NCI-H748 treated with DMSO at 0.1 percent for 48 hours (cell line): ENCODE results near the gene NHEJ1.

Experiments used
- DNase-seq: peaks from one replicate; lab custom pipeline; 2025; lab: John Stamatoyannopoulos, UW

The NHEJ1 gene

DNA sequence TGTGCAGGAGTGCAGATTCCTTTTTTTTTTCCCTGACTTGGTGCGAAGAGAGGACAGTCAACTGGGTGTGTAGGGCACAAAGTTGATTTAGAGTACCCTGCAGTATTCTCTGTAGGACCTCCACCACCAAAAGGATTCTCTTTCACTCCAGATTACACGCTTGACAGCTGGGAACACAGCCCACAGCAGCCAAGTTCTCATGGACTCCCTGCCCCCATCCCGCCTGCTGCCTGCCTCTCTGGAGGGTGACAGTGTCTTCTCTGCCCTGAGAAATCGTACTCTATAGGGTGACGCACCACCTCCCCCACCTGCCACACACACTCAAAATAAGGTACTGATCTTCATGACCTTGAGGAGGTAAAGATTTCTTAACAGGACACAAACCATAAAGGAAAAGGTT is 73.3 kb downstream of the NHEJ1 start:
- DNase-seq: no peak

DNA sequence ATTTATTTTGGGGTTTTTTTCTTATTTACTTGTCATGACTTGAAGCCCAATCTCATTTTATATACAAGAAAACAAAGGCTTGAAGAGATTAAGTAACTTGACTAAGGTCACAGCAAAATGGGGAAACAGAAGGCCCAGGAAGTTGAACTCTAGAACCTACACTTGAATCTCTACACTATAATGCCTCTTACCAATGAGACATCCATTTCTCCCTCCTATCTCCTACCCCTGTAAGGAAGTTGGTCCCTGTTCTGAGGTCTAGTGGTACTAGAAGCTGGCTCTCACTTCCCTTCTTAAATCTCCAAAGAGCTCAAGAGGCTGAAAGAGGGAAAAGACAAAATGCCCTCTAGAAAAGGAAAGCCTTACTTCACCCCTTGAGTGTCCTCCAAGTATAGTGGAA is 74.4 kb downstream of the NHEJ1 start:
- DNase-seq: no peak

- no peak for DNase-seq
Measured at GRCh38 chr2:219084791-219085190, 75.8 kb downstream of the NHEJ1 start.

GRCh38 chr2:219082332-219082958 is 78.2 kb downstream of the NHEJ1 start:
- DNase-seq: no peak

DNA sequence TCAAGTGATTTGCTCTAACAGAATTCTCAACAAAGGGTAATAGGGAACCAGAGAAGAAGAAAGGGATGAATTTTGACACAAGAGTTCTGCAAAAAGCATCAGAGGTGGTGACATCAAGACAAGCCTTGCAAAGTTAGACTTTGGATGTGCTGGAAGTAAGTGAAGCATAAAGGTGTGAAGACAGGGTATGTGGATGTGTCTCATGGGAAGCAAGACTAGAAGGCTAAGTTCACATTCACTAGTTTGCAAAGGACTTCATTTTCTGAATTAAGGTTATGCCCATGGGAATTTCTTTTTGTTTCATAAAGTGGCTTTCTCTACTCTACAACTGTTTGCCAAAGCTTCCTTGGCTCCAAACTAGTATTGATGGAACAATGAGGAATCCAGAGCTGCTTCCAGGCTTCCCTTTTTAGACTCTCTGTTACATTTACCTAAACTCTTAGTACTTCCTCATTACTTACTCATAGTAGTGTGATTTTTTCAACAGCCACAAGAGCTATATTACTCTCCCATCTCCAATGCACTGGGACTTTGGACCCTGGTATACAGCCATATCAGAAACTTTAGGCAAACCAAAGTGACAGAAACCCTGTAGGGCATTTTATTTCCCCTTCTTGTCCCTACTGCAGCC is 78.8 kb downstream of the NHEJ1 start:
- no peak for DNase-seq

DNA sequence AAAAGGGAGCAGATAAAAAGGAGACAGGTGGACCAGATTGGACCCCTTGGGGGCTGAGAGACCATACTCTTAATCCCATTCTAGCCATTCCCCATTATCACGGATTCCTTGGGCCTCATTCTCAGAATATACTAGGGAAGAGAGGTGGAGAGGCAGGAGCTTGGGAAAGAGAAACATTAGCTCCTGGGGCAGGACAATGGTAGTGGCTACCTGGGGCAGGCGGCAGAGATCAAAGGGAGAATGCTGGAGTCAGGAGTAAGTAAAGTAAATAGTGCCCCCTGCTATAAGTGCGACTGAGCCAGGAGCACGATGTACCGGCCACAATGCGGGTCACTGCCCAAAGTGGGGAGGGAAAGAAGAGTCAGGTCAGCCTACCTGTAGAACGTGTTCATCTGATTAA is 79.5 kb downstream of the NHEJ1 start:
- no peak for DNase-seq

GRCh38 chr2:219079417-219079816 is 81.2 kb downstream of the NHEJ1 start:
- DNase-seq: no peak

DNA sequence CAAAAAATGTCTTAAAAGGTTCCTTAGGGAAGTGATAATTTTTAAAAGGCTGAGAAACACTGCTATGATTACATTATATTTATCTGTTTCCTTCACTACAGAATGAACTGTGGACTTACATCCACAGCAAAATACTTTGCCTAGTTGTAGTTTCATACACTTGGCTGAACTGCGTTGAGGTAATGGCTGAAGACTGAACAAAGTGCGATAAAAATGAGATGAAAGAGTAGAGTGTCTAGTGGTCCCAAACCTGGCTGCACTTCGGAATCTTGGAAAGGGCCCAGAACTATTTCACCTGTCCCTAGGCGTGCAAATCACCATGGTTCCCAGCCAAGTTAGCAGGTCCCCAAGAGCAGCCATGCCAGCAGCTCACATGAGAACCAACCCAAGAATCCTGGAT is 81.7 kb downstream of the NHEJ1 start:
- DNase-seq: no peak

- no peak for DNase-seq
Measured at GRCh38 chr2:219078126-219078525, 82.5 kb downstream of the NHEJ1 start.

GRCh38 chr2:219076253-219076652 is 84.4 kb downstream of the NHEJ1 start:
- DNase-seq: no peak

DNA sequence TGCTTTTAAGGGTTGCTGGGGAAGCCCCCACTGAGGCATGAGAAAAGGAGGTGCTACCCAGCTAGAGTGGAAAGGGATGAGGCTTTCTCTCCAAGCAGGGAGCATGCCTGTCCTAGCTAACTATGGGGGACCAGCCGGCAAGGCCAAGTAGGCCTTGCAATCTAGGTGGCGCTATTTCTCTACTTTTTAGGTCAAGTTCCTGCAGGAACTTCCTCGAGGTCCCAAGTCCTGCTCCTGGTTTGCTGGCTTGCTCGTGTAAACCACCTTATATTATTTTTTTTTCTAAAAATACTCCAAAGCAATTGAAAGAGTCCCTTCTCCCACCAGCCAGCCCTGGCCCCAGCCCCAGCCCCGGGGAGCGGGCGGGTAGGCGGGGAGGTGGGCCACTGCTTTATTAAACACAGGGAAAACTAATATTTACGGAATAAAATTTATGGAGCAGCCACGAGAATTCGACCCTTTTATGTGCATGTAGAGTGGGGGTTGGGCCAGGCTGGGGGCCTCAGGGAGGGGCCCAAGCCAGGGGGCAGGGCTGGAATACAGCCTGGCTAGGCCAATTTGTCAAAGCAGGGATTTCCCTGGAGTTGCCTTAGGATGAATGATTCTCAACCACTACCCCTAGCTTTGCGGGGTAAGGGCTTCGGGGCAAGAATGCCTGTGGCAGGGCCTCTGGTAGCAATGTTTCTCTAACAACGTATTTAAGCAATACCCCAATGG is 87.0 kb downstream of the NHEJ1 start:
- DNase-seq: peak; percentile 48

GRCh38 chr2:219072741-219073250 is 87.8 kb downstream of the NHEJ1 start:
- no peak for DNase-seq

DNA sequence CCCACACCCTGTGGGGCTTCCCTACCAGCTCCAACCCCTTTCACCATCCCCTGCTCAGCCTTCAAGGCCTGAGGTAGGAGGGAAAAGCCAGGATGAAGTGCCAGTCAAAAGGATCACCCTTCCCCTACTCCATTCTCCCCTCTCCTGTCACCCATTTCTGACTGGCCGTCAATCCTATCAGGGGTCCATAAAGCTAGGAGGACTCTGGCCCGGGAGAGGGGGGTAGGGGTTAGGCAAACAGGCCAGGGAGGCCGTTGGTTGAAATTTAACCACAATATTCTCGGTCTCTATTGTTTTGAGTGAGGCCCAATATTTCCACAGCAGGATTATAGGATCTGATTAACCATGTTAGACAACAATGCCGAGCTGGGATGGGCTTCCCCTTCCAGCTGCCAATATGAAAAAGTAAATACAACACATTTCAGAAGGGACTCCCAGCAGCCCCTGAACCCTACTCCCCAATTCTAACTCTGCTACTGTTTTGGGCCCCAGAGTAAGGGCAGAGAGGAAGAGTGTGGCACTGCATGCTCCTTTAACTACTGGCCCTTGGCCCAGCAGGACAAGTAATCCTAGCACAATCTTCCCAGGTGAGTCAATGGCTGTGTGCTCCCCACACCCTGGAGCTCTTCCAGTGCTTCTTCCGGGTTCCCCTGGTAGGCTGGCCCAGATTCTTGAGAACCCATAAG is 89.3 kb downstream of the NHEJ1 start:
- DNase-seq: no peak

- no peak for DNase-seq
Measured at GRCh38 chr2:219065484-219065883, 95.1 kb downstream of the NHEJ1 start.

DNA sequence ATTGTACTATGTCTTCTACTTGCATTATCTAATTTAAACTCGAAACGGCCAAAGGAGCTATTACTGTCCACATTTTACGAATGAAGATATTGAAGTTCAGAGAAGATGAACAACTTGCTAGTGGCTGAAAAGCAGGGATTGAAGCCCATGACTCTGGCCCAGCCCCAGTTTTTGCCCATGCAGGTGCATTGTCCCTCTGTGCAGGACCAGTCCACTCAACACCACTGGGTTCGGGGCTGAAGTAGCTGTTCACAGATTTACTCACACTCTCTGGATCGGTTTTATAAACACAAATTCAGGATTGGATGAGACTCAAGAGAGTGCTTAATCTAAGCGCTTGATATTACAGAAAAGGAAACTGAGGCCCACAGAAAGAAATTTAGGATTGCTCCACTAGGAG is 98.5 kb downstream of the NHEJ1 start:
- DNase-seq: no peak

GRCh38 chr2:219060821-219061791 is 99.5 kb downstream of the NHEJ1 start, which contains the start of gene IHH:
Gene IHH (minus strand): TSS chr2:219060921. CDS start chr2:219060467, 454 bp downstream.
- DNase-seq: no peak

GRCh38 chr2:219059725-219060682 is 100.6 kb downstream of the NHEJ1 start:
- no peak for DNase-seq

DNA sequence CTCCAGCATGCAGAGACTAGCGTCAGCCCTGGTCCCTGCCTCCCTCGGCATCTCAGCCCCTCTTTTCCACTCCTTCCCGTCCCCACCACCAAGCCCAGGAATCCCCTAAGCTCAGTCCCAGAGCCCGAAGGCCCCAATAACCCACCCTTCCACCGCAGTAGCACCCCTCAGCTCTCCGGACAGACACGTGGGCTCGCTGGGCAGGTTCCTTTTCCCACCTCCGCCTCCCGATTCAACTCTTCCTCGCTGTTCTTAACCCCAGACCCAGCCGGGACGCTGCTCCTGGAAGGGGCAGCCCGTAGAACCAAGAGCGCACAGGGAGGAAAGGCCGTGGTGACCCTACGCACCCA is 101.3 kb downstream of the NHEJ1 start:
- no peak for DNase-seq

- no peak for DNase-seq
Measured at GRCh38 chr2:219058541-219059374, 101.9 kb downstream of the NHEJ1 start.
